Stimulated activated CD4-positive, alpha-beta T cell treated with anti-CD3 and anti-CD28 coated beads, Interleukin-2, amount 100 ng/mL, for 24 hours (primary cell): Measurements from ENCODE around the gene SGCD.

Source experiments
- DNase-seq, 2 donors: peaks; one replicate each; pipeline ENCODE4 v3.0.0-alpha.2; 2020

SGCD gene

GRCh38 chr5:156326718-156327259, at the start of gene SGCD:
Gene SGCD, plus strand, starts transcription at chr5:156327164.
- DNase-seq, result no peak

DNA sequence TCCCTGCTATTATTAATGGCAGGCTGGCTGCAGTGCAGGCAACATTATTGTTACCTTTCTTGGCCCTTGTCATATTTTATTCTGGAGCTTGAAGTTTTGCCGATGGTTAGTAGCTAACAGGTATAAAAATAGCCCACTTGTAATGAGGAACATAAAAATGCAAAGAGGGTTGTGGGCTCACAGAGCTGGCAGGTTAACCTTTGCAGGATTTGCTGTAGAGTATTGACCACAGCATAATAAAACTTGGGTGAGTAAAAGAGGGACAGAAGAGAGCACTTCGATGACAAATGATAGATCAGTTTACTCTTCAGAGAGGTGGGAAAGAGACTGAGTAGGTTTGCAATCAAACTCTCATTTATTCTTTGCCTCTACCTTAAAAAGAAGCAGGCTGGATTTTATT, 49.7 kb upstream of the SGCD start:
- no peak for DNase-seq

DNA sequence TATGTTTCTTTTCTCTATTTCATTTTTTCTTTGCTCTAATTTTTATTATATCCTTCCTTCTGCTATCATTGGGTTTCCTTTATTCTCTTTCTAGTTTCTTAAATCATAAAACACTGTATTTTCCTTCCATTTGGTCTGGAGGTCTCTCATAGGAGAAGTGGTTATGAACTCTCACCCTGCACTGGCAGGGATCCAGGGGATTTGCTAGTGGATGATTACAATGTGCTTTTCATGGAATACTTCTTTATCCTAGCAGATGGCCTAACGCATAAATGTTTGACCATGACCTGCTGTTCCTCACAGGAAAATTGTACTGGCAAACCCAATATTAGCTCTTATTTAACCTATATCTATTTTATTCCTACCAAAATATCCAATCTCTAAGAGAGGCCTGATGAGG, 31.5 kb upstream of the SGCD start:
- no peak for DNase-seq

GRCh38 chr5:156310115-156310514, 16.8 kb upstream of the SGCD start:
- DNase-seq, result no peak

DNA sequence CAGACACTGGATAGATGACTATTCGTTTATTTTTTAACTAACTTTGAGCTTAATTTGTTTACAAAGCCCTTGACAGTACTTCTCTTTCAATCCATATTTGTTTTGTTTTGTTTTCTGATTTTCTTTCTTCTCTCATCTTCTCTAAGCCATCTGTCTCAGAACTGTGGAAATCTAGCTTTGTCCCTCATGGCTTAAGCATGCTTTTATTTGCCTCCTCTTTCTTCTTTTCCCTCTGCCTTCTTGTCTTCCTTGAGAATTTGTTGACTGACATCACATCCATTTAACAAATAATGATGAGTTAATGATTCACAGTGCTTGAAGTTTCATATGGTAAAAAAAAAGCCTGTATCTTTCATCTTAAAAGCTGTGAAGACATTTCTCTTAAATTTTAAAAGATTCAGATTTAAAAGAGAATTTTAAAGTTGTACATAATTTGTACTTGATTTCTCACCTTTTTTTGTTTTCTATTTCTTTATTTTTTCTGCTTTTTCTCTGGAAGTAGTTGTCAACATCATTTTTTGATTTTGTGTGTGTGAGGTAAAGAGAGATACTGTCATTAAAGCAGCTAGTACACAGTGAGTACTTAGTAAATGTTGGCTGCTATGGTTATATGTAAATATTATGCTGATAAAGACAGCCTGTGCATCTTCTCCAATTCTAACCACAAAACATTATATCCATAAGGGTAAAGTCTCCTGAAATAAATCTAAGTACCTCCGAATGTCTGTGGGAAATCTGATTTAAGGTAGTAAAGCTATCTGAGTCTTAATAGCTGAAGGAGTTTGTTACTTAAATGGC, 13.9 kb upstream of the SGCD start:
- DNase-seq, result no peak

GRCh38 chr5:156314416-156314815, 12.5 kb upstream of the SGCD start:
- DNase-seq, result no peak

- no peak for DNase-seq
Observed at GRCh38 chr5:156322666-156323065, 4.3 kb upstream of the SGCD start.

DNA sequence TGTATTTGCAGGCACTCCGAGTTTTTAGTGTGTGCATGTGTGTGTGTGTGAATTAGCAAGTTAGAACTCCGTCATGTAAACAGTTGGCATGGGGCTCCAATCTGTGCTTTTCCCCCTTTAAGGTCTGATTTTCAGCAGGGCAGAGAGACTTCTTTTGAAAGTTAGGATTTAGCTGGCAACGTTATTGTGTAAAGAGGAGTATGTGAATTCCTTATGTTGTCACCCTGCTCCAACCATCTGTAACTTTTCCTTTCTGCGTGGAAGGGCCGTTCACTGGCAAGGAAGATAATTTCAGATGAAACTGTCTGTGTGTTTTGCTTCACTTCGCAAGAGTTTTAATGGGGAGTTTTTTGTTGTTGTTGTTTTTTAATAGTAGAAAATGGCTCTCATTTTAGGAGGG, 332 bp downstream of the SGCD start:
- no peak for DNase-seq

- no peak for DNase-seq
Observed at GRCh38 chr5:156328161-156328560, 1.2 kb downstream of the SGCD start.

DNA sequence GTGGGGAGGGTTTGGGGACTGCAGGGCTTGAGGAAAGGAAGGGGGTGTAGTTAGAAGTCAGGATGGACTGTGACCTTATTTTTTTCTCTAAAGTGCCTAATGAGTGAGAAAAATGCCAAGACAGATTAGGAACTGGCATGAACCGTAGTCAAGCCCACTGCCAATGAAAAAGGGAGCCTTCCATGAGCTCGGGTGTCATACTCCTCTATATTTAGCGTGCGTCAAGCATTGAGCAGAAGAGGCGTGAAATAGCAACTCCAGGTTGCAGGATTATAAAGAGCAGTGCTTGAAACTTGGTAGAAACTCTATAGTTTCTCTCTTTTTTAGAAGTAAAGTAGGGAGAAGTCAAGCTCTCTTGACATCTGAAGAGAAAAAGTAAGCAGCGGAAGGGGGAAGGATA, 1.8 kb downstream of the SGCD start:
- DNase-seq, result no peak

- no peak for DNase-seq
Observed at GRCh38 chr5:156329171-156329611, 2.2 kb downstream of the SGCD start.

DNA sequence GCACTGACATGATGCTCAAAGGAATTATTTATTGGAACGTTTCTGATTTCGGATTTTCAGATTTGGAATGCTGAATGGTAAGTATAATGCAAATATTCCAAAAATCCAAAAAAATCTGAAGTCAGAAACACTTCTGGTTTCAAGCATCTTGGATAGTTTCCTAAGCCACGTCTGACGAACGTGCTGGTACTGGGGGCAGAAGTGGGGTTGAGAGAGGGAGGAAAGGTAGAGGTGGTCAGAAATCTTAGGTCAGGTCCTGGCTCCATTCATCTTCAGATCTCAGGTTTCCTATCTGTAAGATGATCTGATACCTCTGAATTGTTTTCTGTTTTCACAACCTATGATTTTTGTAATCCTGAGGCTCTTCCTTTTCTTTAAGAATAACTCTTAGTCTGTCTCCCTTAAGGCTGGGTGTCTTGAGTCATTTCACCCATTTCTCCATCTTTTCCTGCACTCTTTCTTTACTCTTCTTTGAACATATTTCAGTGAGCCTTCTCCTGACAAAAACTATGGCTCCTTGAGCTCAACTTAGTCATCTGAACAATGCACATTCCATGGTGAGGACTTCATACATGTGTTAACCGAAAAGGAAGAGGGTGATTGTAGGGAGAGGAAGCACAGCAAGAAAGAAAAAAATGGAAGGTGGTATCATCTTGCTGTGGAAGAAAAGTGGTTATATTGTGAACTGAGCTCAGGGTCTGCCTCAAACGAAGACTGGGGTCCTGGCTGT, 3.3 kb downstream of the SGCD start:
- DNase-seq, result no peak

- DNase-seq, result no peak
Observed at GRCh38 chr5:156331181-156331580, 4.2 kb downstream of the SGCD start.

GRCh38 chr5:156331845-156332244, 4.9 kb downstream of the SGCD start:
- no peak for DNase-seq

GRCh38 chr5:156332245-156332644, 5.3 kb downstream of the SGCD start:
- DNase-seq, result no peak

GRCh38 chr5:156339139-156339841, 12.3 kb downstream of the SGCD start:
- no peak for DNase-seq

DNA sequence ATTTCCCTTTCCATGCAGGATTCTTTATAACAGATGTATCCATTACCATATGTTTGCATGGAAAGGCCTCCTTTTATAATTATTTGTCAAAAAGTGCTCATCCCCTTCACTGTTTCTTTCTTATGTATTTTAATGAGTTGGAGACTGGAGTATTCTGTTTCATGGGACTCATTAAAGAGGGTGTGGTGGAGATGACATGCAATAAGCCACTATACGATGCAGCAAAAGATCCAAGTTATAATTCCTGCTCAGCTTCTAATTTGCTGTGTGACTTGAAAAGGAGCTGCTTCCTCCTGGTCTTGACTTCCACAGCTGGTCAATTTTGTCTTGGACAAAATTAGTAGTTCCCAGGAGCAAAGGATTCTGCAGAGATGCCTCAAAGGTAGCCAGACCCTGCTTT, 13.9 kb downstream of the SGCD start:
- no peak for DNase-seq

GRCh38 chr5:156350256-156350655, 23.3 kb downstream of the SGCD start:
- DNase-seq, result no peak

DNA sequence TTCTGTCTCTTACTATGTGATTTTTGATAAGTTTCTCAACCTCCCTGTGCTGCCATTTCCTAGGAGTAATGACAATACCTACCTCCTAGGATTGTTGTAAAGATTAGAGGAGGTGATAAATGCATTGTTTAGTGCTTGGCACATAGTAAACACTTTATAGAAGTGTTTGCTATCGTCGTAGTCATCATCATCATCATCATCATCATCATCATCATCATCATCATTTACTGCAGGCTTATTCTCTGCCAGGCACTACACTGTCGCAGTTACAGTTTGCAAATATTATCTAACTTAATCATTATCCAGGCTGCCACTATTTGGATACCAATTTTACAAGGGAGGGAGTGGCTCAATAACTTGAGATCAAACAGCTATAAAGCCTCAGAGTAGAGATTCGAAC, 24.5 kb downstream of the SGCD start:
- DNase-seq, result no peak

DNA sequence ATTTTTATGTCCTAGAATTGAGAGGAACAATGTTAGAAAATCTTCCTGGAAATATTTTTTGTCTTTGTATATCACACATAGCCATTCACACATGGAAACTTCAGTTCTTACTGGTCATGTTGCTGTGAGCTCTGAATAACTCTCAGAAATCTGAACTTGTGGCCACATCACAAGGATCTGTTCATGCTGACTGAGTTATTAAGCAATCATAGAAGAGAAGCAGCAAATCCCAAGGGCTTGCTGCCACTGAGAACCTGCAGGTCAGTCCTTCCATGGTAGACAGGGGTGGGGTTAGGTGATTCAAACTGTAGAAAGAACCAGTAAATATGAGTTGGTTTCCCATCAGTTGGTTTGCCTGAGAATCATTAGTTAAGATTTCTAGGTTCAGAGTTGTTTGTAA, 27.6 kb downstream of the SGCD start:
- DNase-seq, result no peak

GRCh38 chr5:156356238-156356637, 29.3 kb downstream of the SGCD start:
- DNase-seq, result no peak

DNA sequence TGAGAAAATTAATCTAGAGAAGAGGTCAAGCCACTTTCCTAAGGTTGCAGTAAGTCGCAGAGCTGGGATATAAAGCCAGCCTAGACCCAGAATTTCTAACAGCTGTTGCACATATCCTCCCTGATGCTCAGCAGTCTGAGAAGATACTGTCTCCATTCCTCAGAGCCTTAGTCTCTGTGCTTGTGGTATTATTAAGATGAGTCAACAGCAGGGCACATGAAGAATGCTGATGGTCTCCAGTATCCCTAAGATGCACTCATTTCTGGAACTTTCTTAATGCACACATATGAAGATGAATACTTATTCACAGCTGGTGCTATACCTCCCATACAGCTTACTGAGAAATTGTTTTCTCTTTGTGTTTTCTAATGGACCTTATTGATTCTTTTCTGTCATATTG, 32.5 kb downstream of the SGCD start:
- DNase-seq, result no peak

DNA sequence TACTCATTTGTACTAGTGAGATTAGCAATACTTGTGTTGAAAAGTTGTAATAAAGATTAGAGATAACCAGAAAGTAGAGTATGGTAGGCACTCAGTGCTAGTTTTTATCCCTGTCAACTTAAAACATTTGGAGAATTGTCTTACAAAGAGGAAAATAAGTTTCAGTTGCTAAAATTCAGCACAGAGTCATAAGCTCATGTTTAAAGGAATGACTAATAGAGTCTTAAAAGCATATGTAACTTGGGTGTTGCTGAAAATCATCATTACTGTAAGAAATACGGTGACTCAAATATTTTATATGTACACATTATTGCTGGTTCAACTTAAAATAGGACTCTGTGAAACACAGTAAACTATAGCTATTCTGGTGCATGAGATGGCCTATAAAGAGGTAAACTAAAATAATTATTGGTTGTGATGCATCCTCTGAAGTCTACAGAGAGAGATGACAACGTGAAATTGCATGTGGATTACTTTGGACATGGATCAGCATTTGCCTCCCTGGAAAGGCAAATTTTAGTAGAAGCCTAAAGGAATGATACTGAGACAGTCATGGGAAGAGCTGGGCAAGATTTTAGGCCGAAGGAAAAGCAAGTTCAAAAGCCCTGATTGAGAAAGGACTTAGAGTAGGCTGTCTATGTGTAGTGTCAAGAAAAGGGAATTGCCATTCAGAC, 34.6 kb downstream of the SGCD start:
- DNase-seq, result no peak
